PFSK-1 (cell line): ENCODE measurements around the gene C20orf96.

ENCODE experiments used
- POLR2AphosphoS5 ChIP-seq: IDR thresholded peaks from 2 replicates; pipeline ENCODE4 v1.6.1; 2012; ENCODE audit warnings: low read depth, mild to moderate bottlenecking, control low read depth, low read length, moderate library complexity
- REST ChIP-seq, 2 experiments: IDR thresholded peaks; 2 replicates each; pipeline versions ENCODE4 v1.6.1 to v1.8.0; 2011 to 2012; ENCODE audit warnings: low read depth in 2 of 2, low read length in 2 of 2, control low read depth in 1 of 2, inconsistent platforms in 1 of 2, mild to moderate bottlenecking in 1 of 2, moderate library complexity in 1 of 2; ENCODE audit not compliant: insufficient read depth in 1 of 2
- TAF1 ChIP-seq: IDR thresholded peaks from 2 replicates; pipeline ENCODE4 v1.6.1; 2012; ENCODE audit warnings: low read length, control low read depth, borderline replicate concordance; ENCODE audit not compliant: insufficient read depth

DNA sequence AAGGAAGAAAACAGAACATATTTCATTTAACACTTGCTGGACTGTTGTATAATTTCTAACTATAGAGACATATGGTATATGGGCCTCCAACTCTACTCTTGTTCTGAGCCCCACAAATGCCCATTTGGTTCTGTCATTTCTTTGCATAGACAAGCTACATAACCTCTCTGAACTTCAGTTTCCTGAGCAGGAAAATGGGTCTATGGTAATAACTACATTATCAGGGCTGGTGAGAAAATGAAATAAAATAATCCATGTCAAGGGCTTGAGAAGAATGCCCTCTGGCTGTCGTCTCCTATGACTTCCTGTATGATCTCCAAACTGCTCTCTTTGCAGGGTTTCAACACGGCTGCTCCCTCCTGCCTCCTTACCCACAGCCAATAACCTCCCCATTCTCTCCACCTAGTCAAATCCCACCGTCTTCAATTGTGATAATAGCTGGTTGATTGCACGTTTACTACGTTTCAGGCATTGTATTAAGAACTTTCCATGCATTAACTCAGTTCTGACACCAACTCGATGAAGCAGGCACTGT lies 18.8 kb upstream of the C20orf96 start:
- TF ChIP-seq REST (IDR thresholded peaks at IDR 0.05; ENCODE audit: insufficient read depth in 1 of 2, low read depth in 2 of 2, low read length in 2 of 2) (no peak), POLR2AphosphoS5 (no peak), TAF1 (no peak)
